T-cell (primary cell): ENCODE data around the gene BRPF3. TPM values are rescaled to one million over a fixed set of nuclear protein-coding genes. Genes with fewer than 3 reads are reported as not detected.

Experiments used
- ATAC-seq, 4 experiments: fragments of 200-7000 bp in 3 of 4; fragments of 150-1000 bp in 1 of 4; cut with Tn5 transposase; replicated peaks in 1 of 4; 1 replicate in 3 of 4; 2 replicates in 1 of 4; pipeline ENCODE4 v1.10.0; 2021; ENCODE audit warnings: moderate library complexity in 3 of 4, mild to moderate bottlenecking in 2 of 4, moderate number of reproducible peaks in 1 of 4
- CTCF ChIA-PET, 2 donors: fragments of 300-600 bp; sonication (Branson Sonifier 250); formaldehyde crosslinking; loops; one replicate each; lab custom pipeline; 2022; ENCODE audit warnings: antibody characterized with exemption in 2 of 2; lab: Charles Lee
- POLR2A ChIA-PET, 2 donors: fragments of 300-600 bp; sonication (Branson Sonifier 250); formaldehyde crosslinking; loops; one replicate each; lab custom pipeline; 2022; ENCODE audit warnings: antibody characterized with exemption in 2 of 2; lab: Charles Lee
- DNase-seq, 35 experiments: peaks; one replicate each; pipeline versions ENCODE4 v3.0.0 to v3.0.0-alpha.2; 2013 to 2023
- H3K27ac ChIP-seq: one replicate; pipeline ENCODE4 v1.5.1; 2013; ENCODE audit warnings: low read length
- H3K27me3 ChIP-seq, 2 experiments: replicated peaks in 1 of 2; 1 replicate in 1 of 2; 2 replicates in 1 of 2; pipeline versions ENCODE4 v1.6.1 to v1.7.0; 2013; ENCODE audit warnings: low read length in 1 of 2, mixed read lengths in 1 of 2; ENCODE audit not compliant: control insufficient read depth in 2 of 2, insufficient read depth in 2 of 2; ENCODE audit errors: extremely low read depth in 1 of 2
- H3K36me3 ChIP-seq, 2 donors: 1 replicate in 1 of 2; 2 replicates in 1 of 2; pipeline versions ENCODE4 v1.6.1 to v1.7.0; 2013; ENCODE audit warnings: low read length in 1 of 2; ENCODE audit not compliant: control insufficient read depth in 2 of 2, insufficient read depth in 1 of 2; ENCODE audit errors: extremely low read depth in 1 of 2
- H3K4me1 ChIP-seq, 2 experiments: 1 replicate in 1 of 2; 2 replicates in 1 of 2; pipeline versions ENCODE4 v1.6.1 to v1.7.0; 2013; ENCODE audit warnings: low read length in 2 of 2, mixed read lengths in 1 of 2; ENCODE audit not compliant: insufficient read depth in 2 of 2, control insufficient read depth in 1 of 2; ENCODE audit errors: extremely low read depth in 1 of 2
- H3K4me3 ChIP-seq, 2 donors: 1 replicate in 1 of 2; 2 replicates in 1 of 2; pipeline versions ENCODE4 v1.5.1 to v1.7.0; 2013; ENCODE audit warnings: mild to moderate bottlenecking in 2 of 2, low read length in 1 of 2, moderate library complexity in 1 of 2; ENCODE audit not compliant: control insufficient read depth in 1 of 2; ENCODE audit errors: extremely low read depth in 1 of 2
- H3K9me3 ChIP-seq: 2 replicates; pipeline ENCODE4 v1.7.0; 2013
- H3K27ac Mint-ChIP-seq, 2 donors: one replicate each; pipeline ENCODE4 v1.8.0; 2020 to 2021; ENCODE audit warnings: mild to moderate bottlenecking in 2 of 2, mixed read lengths in 2 of 2
- H3K27me3 Mint-ChIP-seq, 2 donors: one replicate each; pipeline ENCODE4 v1.8.0; 2021 to 2022; ENCODE audit warnings: mixed read lengths in 2 of 2
- H3K36me3 Mint-ChIP-seq: one replicate; pipeline ENCODE4 v1.8.0; 2021; ENCODE audit warnings: mixed read lengths
- H3K4me1 Mint-ChIP-seq, 3 donors: one replicate each; pipeline ENCODE4 v1.8.0; 2020 to 2022; ENCODE audit warnings: mixed read lengths in 3 of 3, mild to moderate bottlenecking in 1 of 3
- H3K4me3 Mint-ChIP-seq, 3 donors: one replicate each; pipeline ENCODE4 v1.8.0; 2020 to 2022; ENCODE audit warnings: mild to moderate bottlenecking in 3 of 3, mixed read lengths in 3 of 3, moderate library complexity in 3 of 3
- H3K9me3 Mint-ChIP-seq, 3 donors: one replicate each; pipeline ENCODE4 v1.8.0; 2020 to 2022; ENCODE audit warnings: mixed read lengths in 3 of 3
- WGBS: methylation state at CpG from one replicate; pipeline ENCODE4 v1.1.5; 2013; ENCODE audit warnings: missing lambda C conversion rate; ENCODE audit not compliant: insufficient coverage; 5-methylcytosine and 5-hydroxymethylcytosine counted together
- total RNA-seq, 35 experiments: library from RNA in 6 of 35; stranded (reverse) in 6 of 35; fragments of 120-200 nt in 1 of 35; gene quantifications; one replicate each; pipeline versions ENCODE4 v1.2.1 to v1.2.4 and lab custom pipeline; 2013 to 2026

Gene BRPF3
- total RNA-seq, 5 donors from 2014 or later (not counting 1 experiment from before 2014, with no cell fraction given), result 33.9 to 38.5 (median 35.7) TPM

DNA sequence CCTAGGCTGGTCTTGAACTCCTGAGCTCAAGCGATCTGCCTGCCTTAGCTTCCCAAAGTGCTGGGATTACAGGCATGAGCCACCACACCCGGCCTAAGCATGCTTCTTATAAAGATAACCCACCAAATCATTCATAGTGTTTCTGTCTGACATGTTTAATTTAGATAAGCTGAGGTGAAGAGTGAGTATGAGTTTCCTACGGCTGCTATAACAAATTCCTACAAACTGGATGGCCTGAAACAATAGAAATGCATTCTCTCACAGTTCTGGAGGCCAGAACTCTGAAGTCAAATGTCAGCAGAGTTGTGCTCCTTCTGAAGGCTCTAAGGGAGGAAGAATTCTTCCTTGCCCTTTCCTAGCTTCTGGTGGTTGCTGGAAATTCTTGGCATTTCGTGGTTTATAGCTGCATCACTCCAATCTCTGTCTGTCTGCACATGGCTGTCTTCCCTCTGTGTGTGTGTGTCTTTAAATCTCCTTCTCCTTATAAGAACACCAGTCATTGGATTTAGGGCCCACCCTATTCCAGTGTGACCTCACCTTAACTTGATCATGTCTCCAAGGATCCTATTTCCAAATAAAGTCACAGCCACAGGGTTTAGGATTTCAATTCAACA lies 36.3 kb upstream of the BRPF3 start:
- no peak for ATAC-seq
- Histone ChIP-seq H3K36me3 (no peaks in the 10 kb centered on the region), H3K27me3 (no peaks in the 10 kb centered on the region), H3K9me3 (no peaks in the 10 kb centered on the region), H3K4me1 (no peaks in the 10 kb centered on the region), H3K4me3 (no peak overlapping the region), H3K27ac (no peak overlapping the region)
- DNase-seq, result no peak
- no peak overlapping the region for H3K4me3 Mint-ChIP-seq
- no peak overlapping the region for H3K27ac Mint-ChIP-seq
- H3K9me3 Mint-ChIP-seq, result peaks cover 8 to 14% (median 9%) of the 10 kb centered on the region in 3 donors
- CTCF ChIA-PET, result no interaction called here
- H3K27me3 Mint-ChIP-seq, result no peaks in the 10 kb centered on the region
- no CpG with 5 or more reads among the region's 4 CpGs for WGBS
- H3K4me1 Mint-ChIP-seq, result no peaks in the 10 kb centered on the region
- POLR2A ChIA-PET, result interaction anchor here in 1 of 2 donors (1.0 kb wide), 1 partner anchor 22 kb away, joined by 3 read pairs; no protein-coding TSS in a partner anchor
- H3K36me3 Mint-ChIP-seq, result peaks cover 35% of the 10 kb centered on the region

DNA sequence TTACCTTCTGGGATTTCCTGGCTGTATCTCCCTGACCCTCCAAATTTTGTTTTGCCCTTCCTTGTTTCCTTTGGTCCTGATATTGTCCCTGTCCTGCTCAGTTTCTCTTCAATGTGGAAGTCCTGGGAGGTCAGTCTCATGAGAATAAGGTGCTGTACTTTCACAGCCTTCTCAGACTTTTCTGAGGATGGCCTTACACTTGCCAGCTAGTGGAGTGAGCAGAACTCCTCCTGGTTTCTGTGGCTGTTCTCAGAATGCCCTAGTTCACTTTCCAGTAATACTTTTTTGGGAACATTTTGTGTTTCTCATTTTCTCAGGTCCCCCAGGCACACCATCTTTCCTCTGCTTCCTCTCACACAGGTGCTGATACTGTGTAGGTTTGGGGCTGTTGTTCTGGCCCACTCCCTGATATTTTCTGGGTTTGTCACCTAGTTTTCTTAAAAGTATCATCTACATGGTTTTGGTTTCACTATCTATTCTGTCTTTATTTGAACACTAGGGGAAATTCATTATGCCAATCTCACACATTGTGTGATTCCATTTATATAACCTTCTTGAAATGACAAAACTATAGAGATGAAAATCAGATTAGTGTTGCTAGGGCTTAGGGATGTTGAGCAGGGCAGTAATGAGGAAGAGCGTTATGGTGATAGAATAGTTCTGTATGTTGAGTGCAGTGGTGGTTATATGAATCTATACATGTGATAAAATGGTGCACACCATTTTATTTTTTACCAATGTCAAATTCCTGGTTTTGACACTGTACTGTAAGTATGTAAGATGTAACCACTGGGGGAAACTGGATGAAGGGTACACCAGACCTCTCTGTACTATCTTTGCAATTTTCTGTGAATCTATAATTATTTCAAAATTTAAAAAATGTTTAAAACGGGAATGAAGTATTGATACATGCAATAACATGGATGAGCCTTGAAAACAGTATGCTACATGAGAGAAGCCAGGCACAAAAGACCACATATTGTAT lies 27.2 kb upstream of the BRPF3 start:
- no peak overlapping the region for H3K4me3 ChIP-seq
- ATAC-seq (no peak), DNase-seq (peak in 1 of 35 experiments; percentile 5)
- peak overlapping the region; percentile 7 to 29 for H3K27ac Mint-ChIP-seq
- H3K4me1 Mint-ChIP-seq, result peaks cover 15 to 18% (median 16%) of the 10 kb centered on the region in 3 donors
- peaks cover 0 to 3% (median 0%) of the 10 kb centered on the region in 3 donors for H3K9me3 Mint-ChIP-seq
- H3K27ac ChIP-seq, result no peak overlapping the region
- no peaks in the 10 kb centered on the region for H3K9me3 ChIP-seq
- no peaks in the 10 kb centered on the region for H3K36me3 ChIP-seq
- H3K36me3 Mint-ChIP-seq, result peaks cover 26% of the 10 kb centered on the region
- H3K27me3 ChIP-seq, result no peaks in the 10 kb centered on the region
- ChIA-PET CTCF (no interaction called here), POLR2A (no interaction called here)
- H3K4me1 ChIP-seq, result no peaks in the 10 kb centered on the region
- H3K4me3 Mint-ChIP-seq, result peak overlapping the region in 1 of 3 donors; percentile 11
- WGBS, result 100% methylated on average over 1 of the region's 2 CpGs
- H3K27me3 Mint-ChIP-seq, result no peaks in the 10 kb centered on the region

DNA sequence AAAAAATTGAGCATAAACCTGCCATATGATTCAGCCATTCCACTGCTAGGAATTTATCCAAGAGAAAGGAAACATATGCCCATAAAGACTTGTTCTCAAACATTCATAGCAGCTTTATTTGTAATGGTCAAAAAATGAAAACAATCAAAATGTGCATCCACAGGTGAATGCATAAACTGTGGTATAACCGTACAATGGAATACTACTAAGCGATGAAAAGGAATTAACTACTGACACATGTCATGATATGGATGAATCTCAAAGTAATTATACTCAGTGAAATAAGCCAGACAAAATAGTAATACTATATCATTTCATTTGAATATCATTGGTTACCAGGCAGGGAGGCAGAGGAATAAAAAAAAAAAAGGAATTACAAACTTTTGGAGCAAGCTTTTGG lies 25.8 kb upstream of the BRPF3 start:
- Mint-ChIP-seq H3K4me1 (peaks cover 15 to 18% (median 16%) of the 10 kb centered on the region in 3 donors), H3K4me3 (no peak overlapping the region), H3K36me3 (peaks cover 26% of the 10 kb centered on the region), H3K9me3 (peaks cover 0 to 3% (median 0%) of the 10 kb centered on the region in 3 donors), H3K27me3 (no peaks in the 10 kb centered on the region), H3K27ac (no peak overlapping the region)
- no peak overlapping the region for H3K4me3 ChIP-seq
- no peaks in the 10 kb centered on the region for H3K4me1 ChIP-seq
- H3K36me3 ChIP-seq, result no peaks in the 10 kb centered on the region
- no peak overlapping the region for H3K27ac ChIP-seq
- POLR2A ChIA-PET, result interaction anchor here in 1 of 2 donors (0.7 kb wide), 1 partner anchor 1185 kb away, joined by 11 read pairs; no protein-coding TSS in a partner anchor
- no peak for ATAC-seq
- H3K27me3 ChIP-seq, result no peaks in the 10 kb centered on the region
- DNase-seq, result no peak
- H3K9me3 ChIP-seq, result no peaks in the 10 kb centered on the region
- no CpG with 5 or more reads among the region's 2 CpGs for whole genome bisulfite sequencing
- CTCF ChIA-PET, result interaction anchor here in 1 of 2 donors (0.6 kb wide), 1 partner anchor 142 kb away, joined by 3 read pairs; no protein-coding TSS in a partner anchor

GRCh38 chr6:36171573-36171972 lies 25.0 kb upstream of the BRPF3 start:
- H3K36me3 Mint-ChIP-seq, result peaks cover 19% of the 10 kb centered on the region
- H3K4me3 ChIP-seq, result no peak overlapping the region
- DNase-seq, result no peak
- ChIA-PET CTCF (no interaction called here), POLR2A (interaction anchor here in 1 of 2 donors (0.5 to 0.7 kb wide), 3 partner anchors 32 to 1186 kb away, joined by 3 to 11 read pairs (median 4); no protein-coding TSS in a partner anchor)
- no peaks in the 10 kb centered on the region for H3K27me3 ChIP-seq
- H3K4me1 Mint-ChIP-seq, result peaks cover 15 to 18% (median 16%) of the 10 kb centered on the region in 3 donors
- H3K4me3 Mint-ChIP-seq, result no peak overlapping the region
- peak overlapping the region; percentile 15 to 68 for H3K27ac Mint-ChIP-seq
- H3K4me1 ChIP-seq, result no peaks in the 10 kb centered on the region
- WGBS, result no CpG with 5 or more reads among the region's 2 CpGs
- H3K9me3 ChIP-seq, result no peaks in the 10 kb centered on the region
- peaks cover 0 to 3% (median 0%) of the 10 kb centered on the region in 3 donors for H3K9me3 Mint-ChIP-seq
- no peak overlapping the region for H3K27ac ChIP-seq
- H3K27me3 Mint-ChIP-seq, result no peaks in the 10 kb centered on the region
- no peaks in the 10 kb centered on the region for H3K36me3 ChIP-seq
- no peak for ATAC-seq

DNA sequence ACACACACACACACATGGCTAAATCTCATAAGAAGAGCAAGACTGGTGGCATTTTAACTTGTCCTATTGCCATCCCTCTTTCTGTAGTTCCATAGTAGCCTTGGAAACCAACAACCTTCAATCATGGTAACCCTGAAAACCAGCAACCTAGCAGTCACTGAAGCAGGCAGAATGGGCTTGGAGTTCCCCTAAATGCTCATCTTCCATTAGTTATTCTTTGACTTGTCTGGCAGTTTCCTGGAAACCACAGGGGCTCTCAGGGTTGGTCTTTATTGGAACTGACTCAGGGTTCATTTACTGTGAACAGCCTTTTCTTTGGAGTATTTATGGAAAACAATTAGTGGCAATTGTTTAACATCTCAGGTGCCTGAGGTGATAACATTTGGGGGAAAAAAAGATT lies 19.4 kb upstream of the BRPF3 start:
- Histone ChIP-seq H3K9me3 (no peaks in the 10 kb centered on the region), H3K36me3 (peaks cover 2 to 4% of the 10 kb centered on the region in 2 donors), H3K4me3 (no peak overlapping the region), H3K4me1 (no peaks in the 10 kb centered on the region), H3K27ac (no peak overlapping the region), H3K27me3 (peaks cover 0 to under 1% of the 10 kb centered on the region in 2 experiments)
- POLR2A ChIA-PET, result no interaction called here
- ATAC-seq (no peak), DNase-seq (no peak)
- no peak overlapping the region for H3K4me3 Mint-ChIP-seq
- H3K9me3 Mint-ChIP-seq, result peaks cover 4 to 17% (median 12%) of the 10 kb centered on the region in 3 donors
- CTCF ChIA-PET, result no interaction called here
- no peaks in the 10 kb centered on the region for H3K27me3 Mint-ChIP-seq
- H3K27ac Mint-ChIP-seq, result no peak overlapping the region
- no peaks in the 10 kb centered on the region for H3K4me1 Mint-ChIP-seq
- H3K36me3 Mint-ChIP-seq, result peaks cover 26% of the 10 kb centered on the region

GRCh38 chr6:36178544-36178943 lies 18.0 kb upstream of the BRPF3 start:
- CTCF ChIA-PET, result no interaction called here
- Mint-ChIP-seq H3K4me3 (no peak overlapping the region), H3K36me3 (peaks cover 39% of the 10 kb centered on the region), H3K4me1 (no peaks in the 10 kb centered on the region), H3K27ac (no peak overlapping the region), H3K27me3 (no peaks in the 10 kb centered on the region), H3K9me3 (peaks cover 4 to 23% (median 22%) of the 10 kb centered on the region in 3 donors)
- Histone ChIP-seq H3K27me3 (peaks cover 0 to 2% of the 10 kb centered on the region in 2 experiments), H3K4me3 (no peak overlapping the region), H3K36me3 (peaks cover 2 to 4% of the 10 kb centered on the region in 2 donors), H3K27ac (no peak overlapping the region), H3K4me1 (no peaks in the 10 kb centered on the region), H3K9me3 (no peaks in the 10 kb centered on the region)
- ATAC-seq (no peak), DNase-seq (no peak)
- POLR2A ChIA-PET, result no interaction called here
